DOHH2 (cell line): ENCODE measurements around the gene KRTAP10-3.

Experiments
- H3F3A ChIP-seq: fragments of 200-600 bp; sonication (generic), shearing (Covaris generic); 2 replicates; pipeline ENCODE4 v1.6.0; 2016; ENCODE audit warnings: antibody characterized with exemption, mild to moderate bottlenecking; ENCODE audit not compliant: control insufficient read depth, insufficient read depth
- H3K27ac ChIP-seq: fragments of 200-600 bp; sonication (generic); 2 replicates; pipeline ENCODE4 v1.5.1; 2014; ENCODE audit warnings: low read depth, mild to moderate bottlenecking, low read length, moderate library complexity
- H3K27me3 ChIP-seq: fragments of 200-600 bp; sonication (generic); 2 replicates; pipeline ENCODE4 v1.6.1; 2014; ENCODE audit warnings: mild to moderate bottlenecking, low read length, mixed read lengths; ENCODE audit not compliant: control insufficient read depth
- H3K36me3 ChIP-seq: fragments of 200-600 bp; sonication (generic); 2 replicates; pipeline ENCODE4 v1.6.1; 2014; ENCODE audit warnings: mild to moderate bottlenecking, low read length, moderate library complexity, mixed read lengths; ENCODE audit not compliant: control insufficient read depth
- H3K4me1 ChIP-seq: fragments of 200-600 bp; sonication (generic); 2 replicates; pipeline ENCODE4 v1.6.1; 2014; ENCODE audit warnings: mild to moderate bottlenecking, low read length, mixed read lengths; ENCODE audit not compliant: control insufficient read depth
- H3K4me2 ChIP-seq: fragments of 200-600 bp; sonication (generic); 2 replicates; pipeline ENCODE4 v1.6.0; 2014; ENCODE audit warnings: mild to moderate bottlenecking, low read length, moderate library complexity
- H3K4me3 ChIP-seq: fragments of 200-600 bp; sonication (generic); 2 replicates; pipeline ENCODE4 v1.5.1; 2014; ENCODE audit warnings: mild to moderate bottlenecking, low read length, mixed read lengths
- H3K79me2 ChIP-seq: fragments of 200-600 bp; sonication (generic); 2 replicates; pipeline ENCODE4 v1.6.1; 2014; ENCODE audit warnings: mild to moderate bottlenecking, low read length, mixed read lengths; ENCODE audit not compliant: control insufficient read depth
- H3K9me2 ChIP-seq: fragments of 200-600 bp; sonication (generic); replicated peaks from 2 replicates; pipeline ENCODE4 v1.6.1; 2014; ENCODE audit warnings: mild to moderate bottlenecking, low read length, mixed read lengths; ENCODE audit not compliant: control insufficient read depth
- H3K9me3 ChIP-seq: fragments of 200-600 bp; sonication (generic); 2 replicates; pipeline ENCODE4 v1.6.1; 2014; ENCODE audit warnings: antibody characterized with exemption, low read length, mixed read lengths; ENCODE audit not compliant: control insufficient read depth, insufficient read depth
- H4K20me1 ChIP-seq: fragments of 200-600 bp; sonication (generic); 2 replicates; pipeline ENCODE4 v1.6.0; 2014; ENCODE audit warnings: low read depth, mild to moderate bottlenecking, antibody characterized with exemption, low read length, moderate library complexity; ENCODE audit not compliant: control insufficient read depth, insufficient read depth
- CTCF ChIP-seq: fragments of 200-600 bp; sonication (generic); IDR thresholded peaks from one replicate; pipeline ENCODE4 v1.5.1; 2014; ENCODE audit warnings: antibody characterized with exemption, mild to moderate bottlenecking, low read depth, low read length; ENCODE audit not compliant: poor library complexity, severe bottlenecking
- EZH2phosphoT487 ChIP-seq: fragments of 200-600 bp; sonication (generic); IDR thresholded peaks from 2 replicates; pipeline ENCODE4 v1.6.1; 2017; ENCODE audit warnings: borderline replicate concordance, mild to moderate bottlenecking, antibody characterized with exemption, low read length, moderate library complexity, mixed read lengths

The KRTAP10-3 gene

GRCh38 chr21:44516342-44516741 is 42.3 kb downstream of the KRTAP10-3 start:
- no peak overlapping the region for H3K4me2 ChIP-seq
- no peaks in the 10 kb centered on the region for H3F3A ChIP-seq
- no peaks in the 10 kb centered on the region for H3K79me2 ChIP-seq
- H3K27ac ChIP-seq, result no peak overlapping the region
- no peaks in the 10 kb centered on the region for H3K27me3 ChIP-seq
- H4K20me1 ChIP-seq, result no peaks in the 10 kb centered on the region
- H3K9me2 ChIP-seq, result no peaks in the 10 kb centered on the region
- H3K36me3 ChIP-seq, result no peaks in the 10 kb centered on the region
- no peak overlapping the region for H3K4me3 ChIP-seq
- H3K9me3 ChIP-seq, result peaks cover 7% of the 10 kb centered on the region; the same call in 1 of the 2 replicates
- TF ChIP-seq EZH2phosphoT487 (no peak), CTCF (no peak)
- no peaks in the 10 kb centered on the region for H3K4me1 ChIP-seq

GRCh38 chr21:44515359-44516165 is 43.0 kb downstream of the KRTAP10-3 start:
- Histone ChIP-seq H3K9me3 (peaks cover under 1% of the 10 kb centered on the region; the same call in 1 of the 2 replicates), H3K4me2 (no peak overlapping the region), H3K79me2 (no peaks in the 10 kb centered on the region), H3K36me3 (no peaks in the 10 kb centered on the region), H3F3A (no peaks in the 10 kb centered on the region), H3K4me1 (no peaks in the 10 kb centered on the region), H3K27me3 (no peaks in the 10 kb centered on the region), H3K9me2 (no peaks in the 10 kb centered on the region), H3K27ac (no peak overlapping the region), H3K4me3 (no peak overlapping the region), H4K20me1 (no peaks in the 10 kb centered on the region)
- TF ChIP-seq EZH2phosphoT487 (no peak), CTCF (no peak)

DNA sequence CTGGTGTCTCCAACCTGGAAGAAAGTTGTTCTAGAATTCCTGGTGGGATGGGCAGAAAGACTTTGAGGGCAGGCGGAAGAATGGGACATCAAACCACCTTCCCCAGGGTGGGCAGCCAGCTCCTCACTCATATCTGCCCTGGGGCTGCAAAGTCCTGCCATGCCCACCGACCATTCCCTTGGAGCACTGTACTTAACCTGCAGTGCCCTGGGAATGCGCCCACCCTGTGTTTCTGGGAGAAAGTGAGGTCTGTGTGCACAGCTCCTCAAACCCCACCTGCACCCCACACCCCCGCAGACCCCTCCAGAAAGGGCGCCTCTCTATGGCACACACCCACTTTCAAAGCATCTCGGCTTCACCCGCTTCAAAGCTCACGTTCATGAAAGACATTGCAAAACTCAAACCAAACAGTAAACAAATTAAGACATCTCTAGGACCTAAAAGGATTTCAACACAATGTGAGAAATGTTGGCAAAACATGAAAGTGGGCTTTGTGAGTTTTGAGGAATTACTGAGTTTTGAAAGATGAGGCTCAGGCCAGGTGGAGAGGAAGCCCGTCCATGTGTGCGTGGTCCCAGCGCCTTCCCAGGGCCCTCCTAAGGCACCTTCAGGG is 43.7 kb downstream of the KRTAP10-3 start:
- Histone ChIP-seq H4K20me1 (no peaks in the 10 kb centered on the region), H3F3A (no peaks in the 10 kb centered on the region), H3K4me1 (no peaks in the 10 kb centered on the region), H3K27ac (no peak overlapping the region), H3K4me3 (no peak overlapping the region), H3K4me2 (no peak overlapping the region), H3K27me3 (no peaks in the 10 kb centered on the region), H3K9me2 (no peaks in the 10 kb centered on the region), H3K9me3 (no peaks in the 10 kb centered on the region; the same call in 1 of the 2 replicates), H3K79me2 (no peaks in the 10 kb centered on the region), H3K36me3 (no peaks in the 10 kb centered on the region)
- TF ChIP-seq EZH2phosphoT487 (no peak), CTCF (no peak)
